A673 (cell line): ENCODE results near the gene SCN10A. TPM values are rescaled to one million over a fixed set of nuclear protein-coding genes. Genes with fewer than 3 reads are reported as not detected.

Experiments
- BruUV-seq: library from RNA; stranded (reverse); fragments of 400-500 nt; replicated peaks from 2 replicates; lab custom pipeline; 2021; lab: Mats Ljungman, UMichigan
- CTCF ChIA-PET: fragments of 300-600 bp; sonication (Branson Sonifier 250); formaldehyde crosslinking; loops from one replicate; lab custom pipeline; 2022; ENCODE audit warnings: antibody characterized with exemption; lab: Charles Lee
- POLR2A ChIA-PET: fragments of 300-600 bp; sonication (Branson Sonifier 250); formaldehyde crosslinking; loops from one replicate; lab custom pipeline; 2022; ENCODE audit warnings: antibody characterized with exemption; ENCODE audit not compliant: low non-redundant PET; lab: Charles Lee
- DNase-seq: peaks from one replicate; pipeline ENCODE4 v3.0.0-alpha.2; 2015; ENCODE audit warnings: low spot score
- H3K27ac ChIP-seq: fragments of 200-600 bp; sonication (generic); 2 replicates; pipeline ENCODE4 v1.5.1; 2016; ENCODE audit warnings: mixed run types, low read depth, mild to moderate bottlenecking, mixed read lengths, antibody characterized with exemption, low read length; ENCODE audit not compliant: poor library complexity, severe bottlenecking
- H3K27me3 ChIP-seq: fragments of 200-600 bp; sonication (generic); replicated peaks from 2 replicates; pipeline ENCODE4 v1.6.1; 2017; ENCODE audit warnings: mixed run types, low read depth, mild to moderate bottlenecking, mixed read lengths, antibody characterized with exemption, low read length; ENCODE audit not compliant: insufficient read depth, poor library complexity
- H3K36me3 ChIP-seq: fragments of 200-600 bp; sonication (generic); 2 replicates; pipeline ENCODE4 v1.6.1; 2016; ENCODE audit warnings: mixed run types, mild to moderate bottlenecking, mixed read lengths, antibody characterized with exemption, low read length; ENCODE audit not compliant: insufficient read depth, poor library complexity, severe bottlenecking
- H3K4me1 ChIP-seq: fragments of 200-600 bp; sonication (generic); 2 replicates; pipeline ENCODE4 v1.6.1; 2017; ENCODE audit warnings: mixed run types, mild to moderate bottlenecking, mixed read lengths, antibody characterized with exemption, low read length; ENCODE audit not compliant: insufficient read depth, poor library complexity, severe bottlenecking
- H3K4me3 ChIP-seq: fragments of 200-600 bp; sonication (generic); 2 replicates; pipeline ENCODE4 v1.5.1; 2016; ENCODE audit warnings: low read depth, mixed run types, mild to moderate bottlenecking, mixed read lengths, low read length; ENCODE audit not compliant: poor library complexity, severe bottlenecking
- H3K9me3 ChIP-seq: fragments of 200-600 bp; sonication (generic); 2 replicates; pipeline ENCODE4 v1.6.1; 2016; ENCODE audit warnings: mixed run types, low read depth, mild to moderate bottlenecking, mixed read lengths, antibody characterized with exemption, low read length; ENCODE audit not compliant: poor library complexity, severe bottlenecking
- EZH2 ChIP-seq: fragments of 200-600 bp; sonication (generic); IDR thresholded peaks from 2 replicates; pipeline ENCODE4 v1.6.1; 2017; ENCODE audit warnings: borderline replicate concordance, low read depth, mild to moderate bottlenecking, mixed read lengths, antibody characterized with exemption, low read length; ENCODE audit not compliant: poor library complexity, severe bottlenecking
- intact Hi-C: fragments of 100-400 bp; cut with micrococcal nuclease; formaldehyde crosslinking; loops from one replicate; pipeline ENCODE4 v1.10.0; 2022; ENCODE audit not compliant: unreplicated experiment
- total RNA-seq: library from RNA; stranded (reverse); gene quantifications from 2 replicates; pipeline ENCODE4 v1.2.3, GENCODE V29; 2021
- TF ChIP-seq, protein P1 (sequence below): fragments of 300-800, 200-600 bp; sonication (generic); conservative IDR thresholded peaks from 2 replicates; pipeline ENCODE4 v1.5.1; 2017; ENCODE audit warnings: low read depth, mild to moderate bottlenecking, antibody characterized with exemption, low read length, moderate library complexity, mixed read lengths

SCN10A gene
- total RNA-seq, 1 experiment from 2014 or later = not detected

- no peak overlapping the region for H3K4me3 ChIP-seq
- CTCF ChIA-PET = no interaction called here
Measured at GRCh38 chr3:38728008-38728407, 88.0 kb downstream of the SCN10A start.

DNA sequence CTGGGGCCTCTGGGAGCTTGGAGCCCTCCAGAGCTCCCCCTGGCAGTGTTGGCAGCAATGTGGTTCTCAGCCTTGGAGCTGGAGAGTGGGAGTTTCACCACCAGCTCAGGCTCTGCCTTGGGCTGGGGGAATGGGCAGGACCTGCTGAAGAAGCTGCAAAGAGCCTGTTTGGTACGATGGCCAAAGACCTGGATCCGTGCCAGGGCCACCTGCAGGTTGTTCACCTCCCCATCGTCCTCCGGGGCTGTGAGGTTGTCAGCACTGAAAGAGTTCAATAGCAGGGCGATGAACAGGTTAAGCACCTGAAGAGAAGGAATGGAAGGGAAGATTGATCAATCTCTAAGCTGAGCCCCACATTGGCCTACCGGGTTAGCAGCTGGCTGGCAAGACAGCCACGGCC, 89.3 kb downstream of the SCN10A start:
- Histone ChIP-seq H3K9me3 (no peaks in the 10 kb centered on the region), H3K27ac (no peak overlapping the region), H3K4me3 (no peak overlapping the region), H3K4me1 (no peaks in the 10 kb centered on the region), H3K36me3 (no peaks in the 10 kb centered on the region), H3K27me3 (no peaks in the 10 kb centered on the region)
- no TSS peak for BruUV-seq
- no peak for TF ChIP-seq EZH2
- TF ChIP-seq, protein P1, sequence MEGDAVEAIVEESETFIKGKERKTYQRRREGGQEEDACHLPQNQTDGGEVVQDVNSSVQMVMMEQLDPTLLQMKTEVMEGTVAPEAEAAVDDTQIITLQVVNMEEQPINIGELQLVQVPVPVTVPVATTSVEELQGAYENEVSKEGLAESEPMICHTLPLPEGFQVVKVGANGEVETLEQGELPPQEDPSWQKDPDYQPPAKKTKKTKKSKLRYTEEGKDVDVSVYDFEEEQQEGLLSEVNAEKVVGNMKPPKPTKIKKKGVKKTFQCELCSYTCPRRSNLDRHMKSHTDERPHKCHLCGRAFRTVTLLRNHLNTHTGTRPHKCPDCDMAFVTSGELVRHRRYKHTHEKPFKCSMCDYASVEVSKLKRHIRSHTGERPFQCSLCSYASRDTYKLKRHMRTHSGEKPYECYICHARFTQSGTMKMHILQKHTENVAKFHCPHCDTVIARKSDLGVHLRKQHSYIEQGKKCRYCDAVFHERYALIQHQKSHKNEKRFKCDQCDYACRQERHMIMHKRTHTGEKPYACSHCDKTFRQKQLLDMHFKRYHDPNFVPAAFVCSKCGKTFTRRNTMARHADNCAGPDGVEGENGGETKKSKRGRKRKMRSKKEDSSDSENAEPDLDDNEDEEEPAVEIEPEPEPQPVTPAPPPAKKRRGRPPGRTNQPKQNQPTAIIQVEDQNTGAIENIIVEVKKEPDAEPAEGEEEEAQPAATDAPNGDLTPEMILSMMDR = no peak
- CTCF ChIA-PET = no interaction called here
- POLR2A ChIA-PET = no interaction called here
- intact Hi-C loops = no loop called here
- DNase-seq = no peak

More at GRCh38 chr3:38728008-38728407, 88.0 kb downstream of the SCN10A start:
- H3K4me1 ChIP-seq = no peaks in the 10 kb centered on the region
- no peaks in the 10 kb centered on the region for H3K36me3 ChIP-seq
- no TSS peak for BruUV-seq
- POLR2A ChIA-PET = no interaction called here
- TF ChIP-seq EZH2 = no peak
- TF ChIP-seq, protein P1 = no peak
- no peaks in the 10 kb centered on the region for H3K27me3 ChIP-seq
- no peaks in the 10 kb centered on the region for H3K9me3 ChIP-seq
- no peak for DNase-seq
- intact Hi-C loops = no loop called here
- H3K27ac ChIP-seq = no peak overlapping the region

- ChIA-PET CTCF (no interaction called here), POLR2A (no interaction called here)
- TF ChIP-seq, protein P1 = no peak
- TF ChIP-seq EZH2 = no peak
- no peaks in the 10 kb centered on the region for H3K9me3 ChIP-seq
- no peaks in the 10 kb centered on the region for H3K27me3 ChIP-seq
- no peak for DNase-seq
- no peaks in the 10 kb centered on the region for H3K36me3 ChIP-seq
- intact Hi-C loops = no loop called here
- H3K4me1 ChIP-seq = no peaks in the 10 kb centered on the region
- no TSS peak for BruUV-seq
- no peak overlapping the region for H3K27ac ChIP-seq
- H3K4me3 ChIP-seq = no peak overlapping the region
Measured at GRCh38 chr3:38725726-38726419, 90.1 kb downstream of the SCN10A start.
